Measurements from ENCODE around the gene HOXD9.
A peak's percentile ranks its signal among the peaks of the same experiment; 100 is the strongest.

HOXD9 gene

GRCh38 chr2:176098366-176099158 is 24.0 kb upstream of the HOXD9 start:
- DNase-seq (ENCODE audit: low read depth): no peak

- DNase-seq (ENCODE audit: low read depth): no peak
These were observed 23.3 kb upstream of the HOXD9 start for GRCh38 chr2:176099159-176099727.

- no peak for DNase-seq (ENCODE audit: low read depth)
These were observed 22.6 kb upstream of the HOXD9 start, which contains the start of gene HOXD12 for GRCh38 chr2:176099728-176100546. TSS of gene HOXD12 (plus strand) at chr2:176099795. CDS start at chr2:176099802, 7 bp downstream.

GRCh38 chr2:176100547-176101140 is 21.9 kb upstream of the HOXD9 start:
- no peak for DNase-seq (ENCODE audit: low read depth)

- DNase-seq (ENCODE audit: low read depth): no peak
These were observed 21.2 kb upstream of the HOXD9 start for GRCh38 chr2:176101216-176101830.

GRCh38 chr2:176101842-176102241 is 20.7 kb upstream of the HOXD9 start:
- no peak for DNase-seq (ENCODE audit: low read depth)

GRCh38 chr2:176102309-176102866 is 20.1 kb upstream of the HOXD9 start:
- no peak for DNase-seq (ENCODE audit: low read depth)

GRCh38 chr2:176103194-176103593 is 19.3 kb upstream of the HOXD9 start:
- no peak for DNase-seq (ENCODE audit: low read depth)

- DNase-seq (ENCODE audit: low read depth): no peak
These were observed 18.7 kb upstream of the HOXD9 start for GRCh38 chr2:176103742-176104315.

- DNase-seq (ENCODE audit: low read depth): peak; percentile 22
These were observed 18.0 kb upstream of the HOXD9 start for GRCh38 chr2:176104316-176105077.

GRCh38 chr2:176105078-176105729 is 17.3 kb upstream of the HOXD9 start:
- no peak for DNase-seq (ENCODE audit: low read depth)

GRCh38 chr2:176105730-176106580 is 16.6 kb upstream of the HOXD9 start:
- DNase-seq (ENCODE audit: low read depth): no peak

- DNase-seq (ENCODE audit: low read depth): peak; percentile 25
These were observed 15.7 kb upstream of the HOXD9 start, which contains the start of gene HOXD11 for GRCh38 chr2:176106581-176107539. TSS of gene HOXD11 (plus strand) at chr2:176107280. CDS start at chr2:176107356, 76 bp downstream.

GRCh38 chr2:176107731-176108181 is 14.8 kb upstream of the HOXD9 start:
- DNase-seq (ENCODE audit: low read depth): no peak

- DNase-seq (ENCODE audit: low read depth): no peak
These were observed 13.2 kb upstream of the HOXD9 start for GRCh38 chr2:176109192-176109901.

- DNase-seq (ENCODE audit: low read depth): no peak
These were observed 12.6 kb upstream of the HOXD9 start for GRCh38 chr2:176109946-176110345.
